GM23338 (cell line): ENCODE measurements around the gene NFKBIB. TPM values are rescaled to one million over a fixed set of nuclear protein-coding genes. Genes with fewer than 3 reads are reported as not detected.

Experiments used
- ATAC-seq: fragments of 200-7000 bp; cut with Tn5 transposase; 3 replicates; pipeline ENCODE4 v1.9.1; 2020
- DNase-seq: peaks from one replicate; pipeline ENCODE4 v3.0.0-alpha.2; 2015; ENCODE audit warnings: low spot score
- H2AFZ ChIP-seq: fragments of 200-600 bp; sonication (generic); 2 replicates; pipeline ENCODE4 v1.8.0; 2016; ENCODE audit warnings: antibody characterized with exemption, mild to moderate bottlenecking, moderate library complexity
- H3F3A ChIP-seq: fragments of 200-600 bp; sonication (generic); replicated peaks from 2 replicates; pipeline ENCODE4 v1.8.0; 2017; ENCODE audit warnings: antibody characterized with exemption, mixed run types, low read depth
- H3K27ac ChIP-seq: fragments of 200-600 bp; sonication (generic); 2 replicates; pipeline ENCODE4 v1.6.1; 2016; ENCODE audit warnings: low read depth
- H3K27me3 ChIP-seq: fragments of 200-600 bp; sonication (generic); 2 replicates; pipeline ENCODE4 v1.8.0; 2016; ENCODE audit warnings: mild to moderate bottlenecking, mixed run types, moderate library complexity; ENCODE audit not compliant: insufficient read depth
- H3K36me3 ChIP-seq: fragments of 200-600 bp; sonication (generic); 2 replicates; pipeline ENCODE4 v1.8.0; 2016; ENCODE audit warnings: mild to moderate bottlenecking; ENCODE audit not compliant: insufficient read depth
- H3K4me1 ChIP-seq: fragments of 200-600 bp; sonication (generic); 2 replicates; pipeline ENCODE4 v1.8.0; 2016; ENCODE audit warnings: mild to moderate bottlenecking, moderate library complexity; ENCODE audit not compliant: insufficient read depth
- H3K4me2 ChIP-seq: fragments of 200-600 bp; sonication (generic); 2 replicates; pipeline ENCODE4 v1.7.1; 2017; ENCODE audit warnings: mixed run types
- H3K4me3 ChIP-seq: fragments of 200-600 bp; sonication (generic); 2 replicates; pipeline ENCODE4 v1.6.1; 2016; ENCODE audit warnings: mixed run types
- H3K79me2 ChIP-seq: fragments of 200-600 bp; sonication (generic); replicated peaks from 2 replicates; pipeline ENCODE4 v1.8.0; 2017; ENCODE audit warnings: mild to moderate bottlenecking; ENCODE audit not compliant: insufficient read depth
- H3K9me2 ChIP-seq: fragments of 200-600 bp; sonication (generic); 2 replicates; pipeline ENCODE4 v1.8.0; 2017; ENCODE audit not compliant: insufficient read depth
- H4K20me1 ChIP-seq: fragments of 200-600 bp; sonication (generic); replicated peaks from 2 replicates; pipeline ENCODE4 v1.8.0; 2017; ENCODE audit warnings: mild to moderate bottlenecking; ENCODE audit not compliant: insufficient read depth
- H3K27ac Mint-ChIP-seq: 2 replicates; pipeline ENCODE4 v1.8.0; 2020; ENCODE audit warnings: inconsistent platforms, mild to moderate bottlenecking, moderate library complexity, mixed read lengths
- H3K27me3 Mint-ChIP-seq: 3 replicates; pipeline ENCODE4 v1.8.0; 2022; ENCODE audit warnings: low read depth, mild to moderate bottlenecking, moderate library complexity, mixed read lengths, inconsistent platforms; ENCODE audit not compliant: insufficient read depth, poor library complexity
- H3K36me3 Mint-ChIP-seq: 3 replicates; pipeline ENCODE4 v1.8.0; 2021; ENCODE audit warnings: low read depth, mild to moderate bottlenecking, inconsistent platforms, moderate library complexity, mixed read lengths
- H3K4me1 Mint-ChIP-seq: 3 replicates; pipeline ENCODE4 v1.8.0; 2020; ENCODE audit warnings: mild to moderate bottlenecking, inconsistent platforms, mixed read lengths
- H3K4me3 Mint-ChIP-seq: 3 replicates; pipeline ENCODE4 v1.8.0; 2021; ENCODE audit warnings: moderate library complexity, mild to moderate bottlenecking, inconsistent platforms, mixed read lengths
- H3K9me3 Mint-ChIP-seq: 3 replicates; pipeline ENCODE4 v1.8.0; 2020; ENCODE audit warnings: moderate library complexity, mild to moderate bottlenecking, inconsistent platforms, mixed read lengths
- CTCF ChIP-seq, 2 experiments: fragments of 200-600 bp in 1 of 2; sonication (generic) in 1 of 2; conservative IDR thresholded peaks; 2 replicates each; pipeline versions ENCODE4 v1.5.1 to v1.6.1; 2016 to 2017; ENCODE audit warnings: antibody characterized with exemption in 2 of 2, low read depth in 2 of 2, mild to moderate bottlenecking in 2 of 2, moderate library complexity in 1 of 2
- EZH2phosphoT487 ChIP-seq: fragments of 200-600 bp; sonication (generic); IDR thresholded peaks from one replicate; pipeline ENCODE4 v1.8.1; 2018; ENCODE audit warnings: antibody characterized with exemption; ENCODE audit not compliant: unreplicated experiment
- STAT1 ChIP-seq: IDR thresholded peaks from one replicate; pipeline ENCODE4 v1.6.1; 2016; ENCODE audit warnings: antibody characterized with exemption; ENCODE audit not compliant: unreplicated experiment
- ZNF114 ChIP-seq: fragments of 250-450 bp; sonication (Bioruptor Pico); IDR thresholded peaks from 2 replicates; pipeline ENCODE4 v1.5.0; 2020; ENCODE audit warnings: mild to moderate bottlenecking, moderate library complexity
- polyA plus RNA-seq: library from polyadenylated mRNA; unstranded; fragments of >200 nt; fragmentation: Nextera tagmentation; extraction: Ambion mirVana; gene quantifications from 2 replicates; pipeline ENCODE4 v1.2.1, GENCODE V29; 2016
- total RNA-seq: library from RNA; depleted of rRNA; stranded (reverse); fragments of >200 nt; shearing (Covaris generic); gene quantifications from 2 replicates; pipeline ENCODE4 v1.2.3, GENCODE V29; 2014
- TF ChIP-seq, protein P1 (sequence below): IDR thresholded peaks from one replicate; pipeline ENCODE4 v1.6.1; 2018; ENCODE audit warnings: antibody characterized with exemption; ENCODE audit not compliant: unreplicated experiment

The NFKBIB gene
- total and polyA plus RNA-seq, 2 experiments from 2014 or later: 39.5 to 39.6 TPM

- TF ChIP-seq, protein P1, sequence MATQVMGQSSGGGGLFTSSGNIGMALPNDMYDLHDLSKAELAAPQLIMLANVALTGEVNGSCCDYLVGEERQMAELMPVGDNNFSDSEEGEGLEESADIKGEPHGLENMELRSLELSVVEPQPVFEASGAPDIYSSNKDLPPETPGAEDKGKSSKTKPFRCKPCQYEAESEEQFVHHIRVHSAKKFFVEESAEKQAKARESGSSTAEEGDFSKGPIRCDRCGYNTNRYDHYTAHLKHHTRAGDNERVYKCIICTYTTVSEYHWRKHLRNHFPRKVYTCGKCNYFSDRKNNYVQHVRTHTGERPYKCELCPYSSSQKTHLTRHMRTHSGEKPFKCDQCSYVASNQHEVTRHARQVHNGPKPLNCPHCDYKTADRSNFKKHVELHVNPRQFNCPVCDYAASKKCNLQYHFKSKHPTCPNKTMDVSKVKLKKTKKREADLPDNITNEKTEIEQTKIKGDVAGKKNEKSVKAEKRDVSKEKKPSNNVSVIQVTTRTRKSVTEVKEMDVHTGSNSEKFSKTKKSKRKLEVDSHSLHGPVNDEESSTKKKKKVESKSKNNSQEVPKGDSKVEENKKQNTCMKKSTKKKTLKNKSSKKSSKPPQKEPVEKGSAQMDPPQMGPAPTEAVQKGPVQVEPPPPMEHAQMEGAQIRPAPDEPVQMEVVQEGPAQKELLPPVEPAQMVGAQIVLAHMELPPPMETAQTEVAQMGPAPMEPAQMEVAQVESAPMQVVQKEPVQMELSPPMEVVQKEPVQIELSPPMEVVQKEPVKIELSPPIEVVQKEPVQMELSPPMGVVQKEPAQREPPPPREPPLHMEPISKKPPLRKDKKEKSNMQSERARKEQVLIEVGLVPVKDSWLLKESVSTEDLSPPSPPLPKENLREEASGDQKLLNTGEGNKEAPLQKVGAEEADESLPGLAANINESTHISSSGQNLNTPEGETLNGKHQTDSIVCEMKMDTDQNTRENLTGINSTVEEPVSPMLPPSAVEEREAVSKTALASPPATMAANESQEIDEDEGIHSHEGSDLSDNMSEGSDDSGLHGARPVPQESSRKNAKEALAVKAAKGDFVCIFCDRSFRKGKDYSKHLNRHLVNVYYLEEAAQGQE: no peak
- TF ChIP-seq ZNF114 (CRISPR knock-in tag) (no peak), EZH2phosphoT487 (no peak)
These were observed 51.4 kb downstream of the NFKBIB start (continued) for GRCh38 chr19:38951187-38951586.

DNA sequence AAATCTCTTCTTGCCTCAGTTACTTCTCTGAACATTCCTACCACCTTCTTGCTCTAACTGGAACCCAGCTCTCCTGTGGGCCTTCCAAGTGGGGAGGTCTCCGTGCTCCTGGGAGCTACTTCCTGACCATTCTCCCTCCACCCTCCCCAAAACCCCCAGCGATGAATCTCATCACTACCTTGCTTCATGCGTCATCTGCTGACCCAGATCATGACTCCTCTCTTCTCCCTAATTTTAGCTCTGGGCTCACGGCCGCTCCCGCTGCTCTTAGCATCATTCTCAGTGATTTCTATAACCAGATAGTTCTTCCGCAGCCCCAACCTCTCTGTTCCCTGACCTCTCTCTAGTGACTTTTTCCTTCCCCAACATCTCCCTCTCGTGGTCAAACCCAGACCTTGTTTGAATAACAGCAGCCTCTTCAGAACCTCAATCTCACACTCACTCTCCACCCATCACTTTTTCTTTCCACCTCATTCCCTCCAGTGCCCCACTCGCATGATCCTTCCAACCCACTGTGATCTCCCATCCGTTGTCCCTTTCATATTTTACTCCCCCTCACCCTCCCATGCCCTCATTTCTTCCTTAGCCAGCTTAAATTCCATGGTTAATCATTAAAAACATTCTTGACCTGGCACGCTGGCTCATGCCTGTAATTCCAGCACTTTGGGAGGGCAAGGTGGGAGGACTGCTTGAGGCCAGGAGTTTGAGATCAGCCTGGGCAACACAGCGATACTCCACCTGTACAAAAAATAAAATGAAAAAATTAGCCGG is 52.8 kb downstream of the NFKBIB start:
- peaks cover 8% of the 10 kb centered on the region for H3K36me3 Mint-ChIP-seq

More for the DNA sequence above, 52.8 kb downstream of the NFKBIB start:
- TF ChIP-seq STAT1 (no peak), CTCF (conservative IDR thresholded peaks at IDR 0.05; ENCODE audit: low read depth in 2 of 2) (peak; percentile 55 to 69)
- ATAC-seq: peak; percentile 21
- Histone ChIP-seq H3K4me1 (no peaks in the 10 kb centered on the region), H2AFZ (no peak overlapping the region), H3K27ac (0 out of 2 replicates have a peak overlapping the region, but pooled peaks have one; percentile 32), H3K4me3 (no peak overlapping the region), H4K20me1 (peaks cover 6% of the 10 kb centered on the region; the same call in 1 of the 2 replicates), H3K27me3 (no peaks in the 10 kb centered on the region), H3K36me3 (no peaks in the 10 kb centered on the region), H3K9me2 (no peaks in the 10 kb centered on the region), H3K79me2 (no peaks in the 10 kb centered on the region), H3K4me2 (no peak overlapping the region), H3F3A (peaks cover 4% of the 10 kb centered on the region; the same call in 1 of the 2 replicates)
- Mint-ChIP-seq H3K9me3 (peaks cover 5% of the 10 kb centered on the region; the same call in 2 of the 3 replicates), H3K27ac (no peak overlapping the region), H3K4me3 (peak overlapping the region; percentile 0; the same call in 1 of the 3 replicates), H3K27me3 (peaks cover 21% of the 10 kb centered on the region), H3K4me1 (peaks cover 5% of the 10 kb centered on the region)
- peak; percentile 80 for DNase-seq
